ENCODE measurements around the gene MIPOL1.
"Not testable (repeated sequence)": the region's sequence is repeated elsewhere in the genome, so short reads cannot be mapped to it uniquely, and the experiment has no call there.

GRCh38 chr14:37397157-37397940 is 199.6 kb downstream of the MIPOL1 start:
- TF ChIP-seq ZNF3 (CRISPR knock-in tag; IDR thresholded peaks at IDR 0.05); RBM14 (IDR thresholded peaks at IDR 0.05; ENCODE audit: borderline replicate concordance, insufficient read depth, low read depth, low read length); ZBTB49 (CRISPR knock-in tag; IDR thresholded peaks at IDR 0.05; ENCODE audit: borderline replicate concordance); POLR2AphosphoS5 (IDR thresholded peaks at IDR 0.05; ENCODE audit: control insufficient read depth, insufficient read depth, low read depth, low read length); TSHZ1 (CRISPR knock-in tag; IDR thresholded peaks at IDR 0.05); FOXJ3 (CRISPR knock-in tag; IDR thresholded peaks at IDR 0.05); MEF2A (IDR thresholded peaks at IDR 0.05; ENCODE audit: control insufficient read depth, low read depth, low read length): not testable (repeated sequence)
- TF ChIP-seq, protein P1, sequence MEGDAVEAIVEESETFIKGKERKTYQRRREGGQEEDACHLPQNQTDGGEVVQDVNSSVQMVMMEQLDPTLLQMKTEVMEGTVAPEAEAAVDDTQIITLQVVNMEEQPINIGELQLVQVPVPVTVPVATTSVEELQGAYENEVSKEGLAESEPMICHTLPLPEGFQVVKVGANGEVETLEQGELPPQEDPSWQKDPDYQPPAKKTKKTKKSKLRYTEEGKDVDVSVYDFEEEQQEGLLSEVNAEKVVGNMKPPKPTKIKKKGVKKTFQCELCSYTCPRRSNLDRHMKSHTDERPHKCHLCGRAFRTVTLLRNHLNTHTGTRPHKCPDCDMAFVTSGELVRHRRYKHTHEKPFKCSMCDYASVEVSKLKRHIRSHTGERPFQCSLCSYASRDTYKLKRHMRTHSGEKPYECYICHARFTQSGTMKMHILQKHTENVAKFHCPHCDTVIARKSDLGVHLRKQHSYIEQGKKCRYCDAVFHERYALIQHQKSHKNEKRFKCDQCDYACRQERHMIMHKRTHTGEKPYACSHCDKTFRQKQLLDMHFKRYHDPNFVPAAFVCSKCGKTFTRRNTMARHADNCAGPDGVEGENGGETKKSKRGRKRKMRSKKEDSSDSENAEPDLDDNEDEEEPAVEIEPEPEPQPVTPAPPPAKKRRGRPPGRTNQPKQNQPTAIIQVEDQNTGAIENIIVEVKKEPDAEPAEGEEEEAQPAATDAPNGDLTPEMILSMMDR (IDR thresholded peaks at IDR 0.05 in 2 of 3, conservative IDR thresholded peaks at IDR 0.05 in 1 of 3; ENCODE audit: insufficient read depth in 2 of 3, low read depth in 1 of 3, low read length in 3 of 3): not testable (repeated sequence)

All from K562 (cell line).